Transverse colon (tissue), 3 donors: ENCODE data around the gene RAB11FIP5.

Experiments
- POLR2A ChIP-seq: fragments of 450-650 bp; IDR thresholded peaks from one replicate; pipeline ENCODE4 v1.6.1; 2016; ENCODE audit warnings: antibody characterized with exemption, mild to moderate bottlenecking, moderate library complexity
- TF ChIP-seq, protein P1 (sequence below), 5 experiments: fragments of 200-600 bp in 3 of 5; fragments of 450-650 bp in 2 of 5; sonication (generic) in 3 of 5; IDR thresholded peaks; 1 replicate in 2 of 5; 2 replicates in 3 of 5; pipeline ENCODE4 v1.5.1; 2016 to 2017; ENCODE audit warnings: antibody characterized with exemption in 5 of 5, inconsistent platforms in 3 of 5, mild to moderate bottlenecking in 2 of 5, moderate library complexity in 1 of 5

DNA sequence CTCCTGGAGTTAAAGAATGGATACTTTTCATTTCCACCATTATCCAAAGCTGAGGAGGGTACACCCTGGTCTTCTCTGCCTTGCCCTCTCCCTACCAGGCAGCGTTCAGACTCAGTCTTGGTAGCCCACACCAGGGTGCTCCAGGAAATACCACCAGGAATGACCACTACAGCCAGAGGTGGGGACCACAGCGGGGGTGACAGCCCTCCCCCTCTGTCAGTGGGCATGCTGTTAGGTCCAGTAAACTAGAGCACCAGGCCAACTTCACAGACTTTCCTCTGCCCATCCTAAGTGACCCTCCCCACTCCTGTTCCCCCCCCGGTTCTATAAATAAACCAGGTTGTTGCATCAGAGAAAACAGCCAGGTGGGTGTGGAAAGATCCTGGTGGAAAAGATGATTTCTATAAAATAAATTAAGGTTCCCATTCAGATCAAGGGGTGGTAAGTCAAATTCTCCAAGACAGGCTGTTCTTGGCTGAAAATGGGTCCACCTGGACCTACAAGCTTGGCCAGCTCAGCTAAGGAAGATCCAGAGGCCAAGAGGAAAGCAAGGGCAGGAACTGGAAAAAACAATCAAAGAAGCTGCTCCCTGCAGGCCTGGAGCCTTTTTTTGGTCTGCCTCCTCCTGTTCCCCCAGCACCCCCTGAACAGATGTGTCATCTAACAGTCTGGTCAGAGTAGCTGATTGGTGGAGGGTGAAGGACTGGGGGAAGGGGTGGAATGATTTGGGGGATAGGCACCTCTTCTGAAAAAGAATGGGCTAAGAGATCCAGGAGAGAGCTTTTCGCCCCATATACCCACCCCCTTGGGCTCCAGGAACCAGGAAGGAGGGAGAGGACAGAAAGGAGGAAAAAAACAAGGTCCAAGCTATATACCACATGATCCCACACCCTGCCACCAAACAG is 2.3 kb downstream of the RAB11FIP5 start:
- TF ChIP-seq, protein P1, sequence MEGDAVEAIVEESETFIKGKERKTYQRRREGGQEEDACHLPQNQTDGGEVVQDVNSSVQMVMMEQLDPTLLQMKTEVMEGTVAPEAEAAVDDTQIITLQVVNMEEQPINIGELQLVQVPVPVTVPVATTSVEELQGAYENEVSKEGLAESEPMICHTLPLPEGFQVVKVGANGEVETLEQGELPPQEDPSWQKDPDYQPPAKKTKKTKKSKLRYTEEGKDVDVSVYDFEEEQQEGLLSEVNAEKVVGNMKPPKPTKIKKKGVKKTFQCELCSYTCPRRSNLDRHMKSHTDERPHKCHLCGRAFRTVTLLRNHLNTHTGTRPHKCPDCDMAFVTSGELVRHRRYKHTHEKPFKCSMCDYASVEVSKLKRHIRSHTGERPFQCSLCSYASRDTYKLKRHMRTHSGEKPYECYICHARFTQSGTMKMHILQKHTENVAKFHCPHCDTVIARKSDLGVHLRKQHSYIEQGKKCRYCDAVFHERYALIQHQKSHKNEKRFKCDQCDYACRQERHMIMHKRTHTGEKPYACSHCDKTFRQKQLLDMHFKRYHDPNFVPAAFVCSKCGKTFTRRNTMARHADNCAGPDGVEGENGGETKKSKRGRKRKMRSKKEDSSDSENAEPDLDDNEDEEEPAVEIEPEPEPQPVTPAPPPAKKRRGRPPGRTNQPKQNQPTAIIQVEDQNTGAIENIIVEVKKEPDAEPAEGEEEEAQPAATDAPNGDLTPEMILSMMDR (IDR thresholded peaks at IDR 0.05), result no peak
- no peak for TF ChIP-seq POLR2A
